ENCODE measurements around the gene GJC2. TPM values are rescaled to one million over a fixed set of nuclear protein-coding genes. Genes with fewer than 3 reads are reported as not detected.

GJC2 gene
- total and polyA plus RNA-seq, 4 donors, result 10.4 to 20.3 (median 18.1) TPM

Small RNAs within 50 kb of the gene (small RNA-seq; reads per million reads assigned to genes)
- gene AL359510.1 (ENCODE audit: low replicate concordance), result not detected

Other genes starting within 250 kb of the GJC2 start
- gene WNT9A, start 202.0 kb upstream of the GJC2 start, total RNA-seq, result 1 to 10 TPM; 1.9 to 6.4 TPM
- gene WNT9A, start 202.0 kb upstream of the GJC2 start, polyA plus RNA-seq (ENCODE audit: insufficient read length in 2 of 2), result 1 to 10 TPM; 5.0 to 5.4 TPM
- gene WNT3A, start 142.9 kb upstream of the GJC2 start, total RNA-seq, result under 1 TPM in 1 of 2 donors, not detected in 1; 0.06 TPM
- not detected for gene WNT3A, start 142.9 kb upstream of the GJC2 start, polyA plus RNA-seq (ENCODE audit: insufficient read length in 2 of 2)
- 100 to 1,000 TPM; 119 to 150 TPM for gene ARF1, start 67.2 kb upstream of the GJC2 start, total RNA-seq
- 100 to 1,000 TPM; 338 to 377 TPM for gene ARF1, start 67.2 kb upstream of the GJC2 start, polyA plus RNA-seq (ENCODE audit: insufficient read length in 2 of 2)
- 10 to 100 TPM in 1 of 2 donors, 1 to 10 TPM in 1; 3.8 to 19.5 TPM for gene C1orf35, start 46.6 kb upstream of the GJC2 start, total RNA-seq
- gene C1orf35, start 46.6 kb upstream of the GJC2 start, polyA plus RNA-seq (ENCODE audit: insufficient read length in 2 of 2), result 10 to 100 TPM; 20.7 to 29.4 TPM
- 10 to 100 TPM; 37.2 to 90.4 TPM for gene MRPL55, start 40.6 kb upstream of the GJC2 start, total RNA-seq
- gene MRPL55, start 40.6 kb upstream of the GJC2 start, polyA plus RNA-seq (ENCODE audit: insufficient read length in 2 of 2), result 10 to 100 TPM; 68.5 to 73.4 TPM
- 100 to 1,000 TPM; 167 to 315 TPM for gene GUK1, start 9.7 kb upstream of the GJC2 start, total RNA-seq
- gene GUK1, start 9.7 kb upstream of the GJC2 start, polyA plus RNA-seq (ENCODE audit: insufficient read length in 2 of 2), result 100 to 1,000 TPM; 380 to 396 TPM
- 1 to 10 TPM; 6.8 to 7.9 TPM for gene IBA57, start 15.9 kb downstream of the GJC2 start, total RNA-seq
- gene IBA57, start 15.9 kb downstream of the GJC2 start, polyA plus RNA-seq (ENCODE audit: insufficient read length in 2 of 2), result 1 to 10 TPM; 5.8 to 9.9 TPM
- gene OBSCN, start 58.1 kb downstream of the GJC2 start, total RNA-seq, result 10 to 100 TPM; 13.5 to 27.2 TPM
- gene OBSCN, start 58.1 kb downstream of the GJC2 start, polyA plus RNA-seq (ENCODE audit: insufficient read length in 2 of 2), result 10 to 100 TPM; 17.1 to 27.0 TPM